GM19438 (cell line): ENCODE results near the gene HOXB8.

ENCODE experiments used
- ATAC-seq: cut with Tn5 transposase; IDR thresholded peaks from one replicate; pipeline ENCODE4 v1.9.1; 2021; ENCODE audit warnings: low read depth; ENCODE audit not compliant: unreplicated experiment

HOXB8 gene

GRCh38 chr17:48570325-48571023 lies 44.6 kb downstream of the HOXB8 start:
- ATAC-seq, result no peak

- ATAC-seq, result no peak
Observed at GRCh38 chr17:48569674-48570324, 45.3 kb downstream of the HOXB8 start.

DNA sequence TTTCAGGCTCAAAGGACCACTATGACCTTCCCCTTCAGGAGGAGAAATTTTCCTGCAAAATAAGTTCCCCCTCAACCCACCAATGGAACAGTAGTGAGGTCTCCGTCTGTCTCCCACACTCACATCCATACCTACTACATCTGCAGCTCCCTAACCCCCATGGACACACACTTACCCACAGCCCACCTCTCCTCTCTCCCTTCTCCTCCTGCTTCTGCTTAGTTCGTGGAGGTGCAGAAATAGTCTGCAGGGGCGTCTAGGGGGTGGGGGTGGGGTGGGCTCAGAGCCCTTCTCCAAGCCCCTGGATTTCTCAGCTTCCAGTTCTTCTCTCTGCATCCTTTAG lies 45.9 kb downstream of the HOXB8 start:
- no peak for ATAC-seq

DNA sequence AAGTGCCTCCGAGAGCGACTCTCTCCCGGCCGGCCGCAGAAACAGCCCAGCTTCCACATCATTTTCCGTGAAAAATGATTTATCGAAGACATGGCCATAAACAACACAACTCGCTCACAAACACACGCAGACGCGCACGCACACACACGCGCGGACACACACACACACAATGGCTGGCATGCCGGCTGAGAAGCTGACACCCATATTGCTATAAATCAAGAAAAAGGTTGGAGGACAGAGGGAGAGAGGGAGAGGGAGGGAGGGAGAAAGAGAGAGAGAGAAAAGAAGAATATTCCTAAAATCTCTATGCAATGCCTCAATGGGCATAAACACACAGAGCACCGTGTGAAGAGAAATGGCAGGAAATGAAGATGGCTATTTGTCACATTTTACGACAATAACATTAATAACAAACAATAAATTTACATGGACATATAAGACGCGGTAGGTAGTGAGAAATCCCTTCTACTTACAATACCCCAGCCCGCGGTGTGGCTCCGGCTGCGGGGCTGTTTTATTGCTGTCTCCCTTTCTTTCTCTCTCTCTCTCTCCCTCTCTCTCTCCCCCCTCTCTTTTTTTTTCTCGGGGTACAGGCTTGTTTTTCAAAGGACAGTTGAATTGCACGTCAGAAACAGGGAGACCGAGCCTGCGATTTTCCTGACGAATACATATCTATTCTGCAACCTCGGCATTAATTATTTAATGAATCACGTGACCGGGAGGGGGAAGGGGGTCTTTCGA lies 46.4 kb downstream of the HOXB8 start:
- ATAC-seq, result no peak

- ATAC-seq, result no peak
Observed at GRCh38 chr17:48567646-48568354, 47.3 kb downstream of the HOXB8 start.

DNA sequence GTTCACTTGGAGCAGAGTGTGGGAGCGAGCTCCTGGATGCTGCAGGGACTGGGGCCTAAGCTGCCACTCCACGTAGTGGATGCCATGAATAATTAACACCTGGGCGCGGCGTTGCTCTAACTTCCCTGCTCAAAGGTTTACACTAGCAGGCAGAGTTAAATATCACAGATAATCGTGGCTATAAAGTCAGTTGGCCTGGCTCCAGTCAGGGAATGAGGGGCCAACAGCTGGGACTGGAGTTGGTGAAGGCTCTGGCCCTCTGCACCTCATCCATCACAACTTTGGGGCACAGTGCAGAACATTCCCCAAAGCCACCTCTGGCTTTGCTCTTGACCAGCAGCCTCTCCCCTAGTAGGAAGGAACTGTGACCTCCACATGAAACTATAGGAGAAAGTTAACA lies 47.9 kb downstream of the HOXB8 start:
- ATAC-seq, result no peak

- ATAC-seq, result no peak
Observed at GRCh38 chr17:48566717-48567116, 48.4 kb downstream of the HOXB8 start.

- no peak for ATAC-seq
Observed at GRCh38 chr17:48565925-48566710, 49.0 kb downstream of the HOXB8 start.

GRCh38 chr17:48565022-48565554 lies 50.0 kb downstream of the HOXB8 start:
- ATAC-seq, result no peak

DNA sequence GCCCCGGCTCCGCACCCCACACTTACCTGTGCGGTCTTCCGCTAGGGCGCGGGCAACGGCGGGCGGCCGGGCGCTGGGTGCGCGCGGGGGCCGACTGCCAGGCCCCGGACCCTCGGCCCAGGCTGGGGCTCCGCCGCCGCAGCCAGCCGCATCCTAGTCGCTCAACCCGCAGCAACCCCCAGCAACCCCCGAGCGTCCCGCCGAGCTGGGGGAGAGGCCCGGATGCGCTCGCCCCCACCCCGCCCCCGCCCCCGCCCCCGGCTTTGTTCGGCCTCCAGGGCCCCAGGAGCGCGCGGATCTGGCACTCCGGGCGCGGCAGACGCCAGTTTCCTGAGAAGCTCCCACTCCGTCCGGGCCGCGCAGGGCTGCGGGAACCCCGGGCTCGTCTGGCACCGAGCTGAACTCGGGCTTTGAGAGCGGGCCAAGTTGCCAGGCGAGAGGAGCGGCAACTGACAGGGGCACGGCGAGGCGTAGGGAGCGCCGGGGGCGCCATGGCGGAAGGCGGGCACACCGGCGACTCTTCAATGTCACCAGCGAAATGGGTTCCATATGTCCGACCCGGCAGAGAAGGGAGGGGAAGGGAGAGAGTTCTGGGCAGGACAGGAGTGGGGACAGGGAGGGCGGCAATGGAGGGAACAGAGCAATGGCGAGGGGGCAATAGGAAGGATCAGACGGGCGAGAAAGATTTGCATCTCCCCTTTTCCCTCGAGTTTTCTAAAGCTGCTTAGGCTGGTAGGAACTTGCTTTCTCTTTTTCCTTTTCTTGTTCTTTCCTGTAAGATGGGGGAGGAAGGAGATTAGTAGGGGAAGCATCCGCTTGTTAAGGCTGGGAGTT lies 50.7 kb downstream of the HOXB8 start:
- ATAC-seq, result no peak

DNA sequence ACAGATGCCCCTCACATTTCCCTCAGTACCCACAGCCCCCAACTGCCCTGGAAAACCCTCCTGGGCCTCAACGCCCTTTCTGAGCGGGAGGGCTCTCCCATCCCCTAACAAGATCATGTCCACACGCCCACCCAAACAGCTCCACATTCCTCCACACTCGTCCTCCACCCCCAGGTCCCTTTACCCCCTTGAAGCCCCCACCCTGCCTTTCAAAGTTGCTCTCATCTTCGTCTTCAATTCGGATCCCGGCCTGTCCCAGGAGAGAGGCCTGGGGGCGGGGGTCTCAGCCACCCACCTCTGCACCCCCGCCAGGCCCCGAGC lies 51.3 kb downstream of the HOXB8 start:
- ATAC-seq, result no peak

DNA sequence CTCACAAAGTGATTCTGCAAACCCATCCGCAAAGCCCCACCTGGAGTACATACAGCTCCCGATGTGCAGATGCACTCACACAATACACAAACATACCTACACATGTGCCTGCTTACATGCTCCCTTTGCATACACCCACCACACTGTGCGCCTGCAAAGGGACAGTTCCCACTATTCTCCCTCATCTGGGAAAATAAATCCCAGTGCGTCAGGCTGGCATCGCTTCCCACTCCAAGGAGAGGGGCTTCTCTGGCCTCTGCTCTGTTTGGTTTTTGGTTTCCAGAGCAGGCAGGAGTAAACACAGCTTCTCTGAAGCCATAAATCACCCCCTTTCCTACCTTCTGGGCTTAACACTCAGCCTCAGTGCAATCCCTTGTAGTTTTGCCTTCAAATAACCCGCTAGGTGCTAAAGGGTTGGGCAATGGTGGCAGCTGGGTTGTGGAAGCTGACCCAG lies 51.7 kb downstream of the HOXB8 start:
- ATAC-seq, result no peak

- no peak for ATAC-seq
Observed at GRCh38 chr17:48562934-48563333, 52.2 kb downstream of the HOXB8 start.
